NCI-H226 (cell line): ENCODE results near the gene FEZF1.

Experiments used
- DNase-seq: peaks from one replicate; pipeline ENCODE4 v3.0.0-alpha.2; 2015

Gene FEZF1

GRCh38 chr7:122304319-122304975, at the start of gene FEZF1:
FEZF1 (minus strand) TSS chr7:122304750; CDS start chr7:122304437, 313 bp downstream.
- peak; percentile 49 for DNase-seq

- no peak for DNase-seq
Measured at GRCh38 chr7:122352454-122352853, 47.9 kb upstream of the FEZF1 start.

GRCh38 chr7:122350701-122351100, 46.2 kb upstream of the FEZF1 start:
- DNase-seq: no peak

GRCh38 chr7:122344303-122344620, 39.7 kb upstream of the FEZF1 start:
- no peak for DNase-seq

- no peak for DNase-seq
Measured at GRCh38 chr7:122343601-122344302, 39.2 kb upstream of the FEZF1 start.

- no peak for DNase-seq
Measured at GRCh38 chr7:122340427-122340826, 35.9 kb upstream of the FEZF1 start.

GRCh38 chr7:122339145-122339904, 34.8 kb upstream of the FEZF1 start:
- DNase-seq: no peak

- no peak for DNase-seq
Measured at GRCh38 chr7:122337011-122337410, 32.5 kb upstream of the FEZF1 start.

- no peak for DNase-seq
Measured at GRCh38 chr7:122329145-122329802, 24.7 kb upstream of the FEZF1 start.

- no peak for DNase-seq
Measured at GRCh38 chr7:122327969-122328368, 23.4 kb upstream of the FEZF1 start.

- no peak for DNase-seq
Measured at GRCh38 chr7:122316467-122317388, 12.2 kb upstream of the FEZF1 start.

GRCh38 chr7:122315507-122316466, 11.2 kb upstream of the FEZF1 start:
- DNase-seq: no peak

- no peak for DNase-seq
Measured at GRCh38 chr7:122314284-122314683, 9.7 kb upstream of the FEZF1 start.

- DNase-seq: no peak
Measured at GRCh38 chr7:122312789-122313188, 8.2 kb upstream of the FEZF1 start.

GRCh38 chr7:122311734-122312450, 7.3 kb upstream of the FEZF1 start:
- DNase-seq: no peak

GRCh38 chr7:122311050-122311700, 6.6 kb upstream of the FEZF1 start:
- DNase-seq: no peak

GRCh38 chr7:122310119-122311021, 5.8 kb upstream of the FEZF1 start:
- no peak for DNase-seq

GRCh38 chr7:122309421-122309820, 4.9 kb upstream of the FEZF1 start:
- no peak for DNase-seq

GRCh38 chr7:122307228-122307621, 2.7 kb upstream of the FEZF1 start:
- no peak for DNase-seq
